NCI-H1417 treated with DMSO at 0.1 percent for 48 hours (cell line): ENCODE results near the gene CEP72.
"Not testable (repeated sequence)": the region's sequence is repeated elsewhere in the genome, so short reads cannot be mapped to it uniquely, and the experiment has no call there.

ENCODE experiments used
- DNase-seq: peaks from one replicate; lab custom pipeline; 2025; lab: John Stamatoyannopoulos, UW

CEP72 gene

DNA sequence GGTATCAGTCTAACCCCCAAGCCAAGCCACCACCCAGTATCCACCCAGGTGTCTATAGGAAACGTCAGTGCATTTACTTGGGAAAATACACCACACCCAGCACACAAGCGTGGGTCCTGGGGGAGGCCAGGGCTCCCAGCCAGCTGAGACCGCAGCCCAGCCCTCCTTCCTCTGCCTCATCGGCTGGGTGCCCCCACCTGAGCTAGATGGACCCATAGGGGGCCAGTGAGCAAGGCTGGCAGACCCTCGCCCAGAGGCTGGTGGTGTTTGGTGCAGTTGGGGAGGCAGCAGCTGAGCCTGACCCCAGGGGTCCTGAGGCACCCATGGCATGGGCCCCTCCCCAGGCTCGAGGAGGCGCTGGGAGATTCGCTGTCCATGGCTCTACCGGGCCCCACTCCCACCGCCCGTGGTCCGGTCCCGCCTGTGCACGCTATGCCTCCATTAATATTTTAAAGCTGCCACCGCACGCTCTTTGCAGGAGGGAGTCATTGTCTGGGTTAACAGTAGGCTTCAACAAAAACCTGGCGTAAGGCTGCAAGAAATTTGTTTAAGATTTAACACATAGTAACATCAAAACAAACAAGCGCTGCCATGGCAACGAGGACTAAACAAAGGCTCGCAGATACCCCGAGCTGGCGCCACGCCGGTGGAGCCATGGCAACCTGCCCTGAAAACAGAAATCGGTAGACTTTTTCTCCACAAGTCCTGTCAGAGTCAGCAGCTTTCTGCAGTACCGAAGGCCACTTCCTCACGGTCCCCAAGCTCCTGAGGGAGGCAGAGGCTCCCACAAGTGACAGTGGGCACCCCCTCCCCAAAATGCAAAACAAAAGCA, 60.4 kb downstream of the CEP72 start:
- DNase-seq = peak; percentile 83

DNA sequence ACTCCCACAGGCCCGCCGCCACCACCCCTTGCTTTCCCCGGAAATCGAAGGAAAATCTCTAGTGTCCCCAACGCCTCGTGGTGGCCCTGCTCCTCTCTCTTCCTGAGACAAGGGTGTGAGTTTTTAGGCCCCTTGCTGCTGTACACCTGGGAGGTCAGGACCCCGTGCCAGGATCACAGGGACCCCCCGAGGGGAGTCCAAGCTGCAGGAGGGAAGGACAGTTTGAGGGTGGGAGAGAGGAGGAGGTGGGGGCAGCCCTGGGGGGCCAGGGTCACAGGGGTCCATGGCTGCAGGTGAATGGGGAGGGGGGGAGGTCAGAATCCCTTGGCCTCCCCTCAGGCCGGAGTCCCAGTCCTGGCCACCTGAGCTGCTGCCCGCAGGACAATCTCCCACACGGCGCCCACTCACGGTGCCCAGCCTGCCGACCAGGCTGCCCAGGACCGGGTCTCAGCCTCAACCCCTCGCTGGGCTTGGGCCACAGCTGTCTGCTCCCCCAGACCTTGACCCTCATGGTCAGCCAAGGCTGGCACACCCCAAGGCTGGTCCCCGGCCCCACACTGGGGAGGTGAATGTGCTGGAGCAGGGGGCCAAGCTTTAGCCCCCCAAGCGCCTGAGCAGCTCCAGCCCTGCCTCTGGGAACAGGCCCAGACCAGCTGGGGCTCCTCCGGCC, 61.2 kb downstream of the CEP72 start:
- no peak for DNase-seq

DNA sequence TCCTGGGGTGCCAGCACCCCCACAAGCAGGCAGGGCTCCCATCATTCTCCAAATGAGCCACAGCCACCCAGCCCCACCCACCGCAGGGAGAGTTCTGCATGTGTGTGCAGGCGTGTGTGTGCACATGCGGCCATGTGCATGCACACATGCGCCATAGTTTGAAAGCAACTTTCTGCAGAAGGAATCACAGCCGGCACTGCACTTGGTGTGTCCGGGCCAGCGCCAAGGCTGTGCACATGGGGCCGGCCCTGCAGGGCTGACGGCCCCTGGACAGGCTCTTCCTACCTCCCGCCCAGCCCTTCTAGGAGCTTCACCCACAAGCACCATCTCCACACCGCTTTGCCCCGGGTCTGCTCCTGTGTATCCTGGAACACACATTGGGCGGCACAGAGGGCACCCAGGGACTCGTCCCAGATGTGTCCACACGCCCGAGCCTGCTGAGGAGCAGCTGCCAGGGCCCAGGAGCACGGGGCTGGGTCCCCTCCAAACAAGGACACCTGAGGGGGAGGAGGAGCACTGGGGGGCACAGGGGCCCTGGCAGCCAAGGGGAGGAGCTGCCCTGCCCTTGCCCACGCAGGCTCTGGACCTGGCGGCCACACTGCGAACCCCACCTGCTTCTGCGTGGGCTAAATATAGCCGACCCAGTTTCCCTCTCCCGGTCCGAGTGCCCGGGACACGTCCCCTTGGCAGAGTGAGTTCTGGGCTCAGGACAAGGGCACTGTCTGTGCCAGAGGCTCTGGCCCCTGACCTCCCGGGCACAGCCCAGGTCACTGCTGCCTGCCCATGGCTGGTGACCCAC, 61.9 kb downstream of the CEP72 start:
- DNase-seq = no peak

DNA sequence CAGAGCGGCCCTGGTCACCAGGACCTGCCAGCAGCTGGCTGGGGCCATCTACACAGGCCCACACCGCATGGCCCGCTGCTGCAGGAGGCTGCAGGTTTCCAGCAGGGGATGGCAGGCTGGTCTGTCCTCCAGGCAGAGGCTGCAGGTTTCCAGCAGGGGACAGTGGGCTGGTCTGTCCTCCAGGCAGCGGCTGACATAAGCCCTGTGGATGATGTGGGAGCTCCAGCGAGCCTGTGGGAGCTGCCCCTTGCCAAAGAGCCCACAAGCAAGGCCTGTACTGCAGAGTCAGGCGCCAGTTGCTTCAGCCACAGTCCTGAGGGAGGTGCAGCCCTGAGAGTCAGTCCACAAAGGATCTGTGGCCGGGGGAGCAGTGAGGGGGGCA, 62.5 kb downstream of the CEP72 start:
- no peak for DNase-seq

DNA sequence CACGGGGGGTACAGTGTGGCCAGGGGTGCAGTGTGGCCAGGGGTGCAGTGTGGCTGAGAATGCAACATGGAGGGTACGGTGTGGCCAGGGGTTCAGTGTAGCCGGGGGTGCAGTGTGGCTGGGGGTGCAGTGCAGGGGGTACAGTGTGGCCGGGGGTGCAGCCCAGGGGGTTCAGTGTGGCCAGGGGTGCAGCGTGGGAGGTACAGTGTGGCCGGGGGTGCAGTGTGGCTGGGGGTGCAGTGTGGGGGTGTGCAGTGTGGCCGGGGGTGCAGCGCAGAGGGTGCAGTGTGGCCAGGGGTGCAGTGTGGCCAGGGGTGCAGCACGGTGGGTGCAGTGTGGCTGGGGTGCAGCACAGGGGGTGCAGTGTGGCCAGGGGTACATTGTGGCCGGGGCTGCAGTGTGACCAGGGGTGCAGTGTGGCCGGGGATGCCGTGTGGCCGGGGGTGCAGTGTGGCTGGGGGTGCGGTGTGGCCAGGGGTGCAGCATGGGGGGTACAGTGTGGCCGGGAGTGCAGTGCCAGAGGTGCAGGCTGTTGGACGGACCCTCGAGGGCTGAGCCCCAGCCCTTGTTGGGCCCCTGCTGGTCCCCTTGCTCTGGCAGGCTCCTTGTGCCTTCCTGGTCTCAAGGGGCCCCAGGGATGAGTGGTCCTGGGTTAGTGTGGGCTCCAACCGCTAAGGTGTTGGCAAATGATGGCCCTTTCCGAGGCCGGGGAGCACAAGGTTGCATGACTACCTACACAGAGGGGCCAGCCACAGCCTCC, 63.2 kb downstream of the CEP72 start:
- no peak for DNase-seq

DNA sequence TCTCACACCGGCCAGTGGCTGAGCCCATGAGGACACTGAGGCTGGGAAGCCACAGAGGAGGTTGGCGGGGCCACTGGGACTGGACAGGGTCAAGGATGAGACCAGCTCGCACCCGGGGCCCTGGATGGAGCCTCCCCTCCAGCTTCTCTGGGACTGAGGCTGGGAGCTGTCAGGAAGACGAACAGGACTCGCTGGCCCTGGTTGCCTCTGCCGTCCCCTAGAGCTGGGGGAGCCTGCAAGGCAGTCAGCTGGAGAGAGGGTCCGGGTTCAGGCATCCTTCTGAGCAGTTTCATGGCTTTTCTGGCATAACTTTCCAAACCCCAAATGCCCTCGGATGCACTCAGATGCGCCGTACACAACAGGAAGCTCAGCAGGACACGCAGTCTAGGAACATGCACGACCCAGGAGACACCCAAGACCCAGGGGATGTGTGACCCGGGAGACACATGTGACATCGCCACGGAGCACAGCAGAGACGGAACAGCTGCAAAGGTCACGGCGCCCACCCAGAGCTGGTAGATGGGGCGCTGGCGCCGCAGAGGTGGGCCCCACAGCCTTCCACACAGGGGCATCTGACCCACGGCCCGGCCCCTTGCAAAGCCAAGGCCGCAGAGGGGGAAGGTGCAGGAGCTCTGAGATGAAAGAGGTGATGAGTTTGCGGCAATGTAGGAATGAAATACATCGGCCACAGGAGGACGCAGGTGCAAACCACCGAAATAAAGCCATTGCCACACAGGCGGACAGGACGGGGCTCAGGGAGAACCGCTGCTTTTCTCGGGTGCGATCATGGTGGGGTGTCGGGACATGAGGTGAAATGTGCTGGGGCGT, 63.9 kb downstream of the CEP72 start:
- DNase-seq = no peak

DNA sequence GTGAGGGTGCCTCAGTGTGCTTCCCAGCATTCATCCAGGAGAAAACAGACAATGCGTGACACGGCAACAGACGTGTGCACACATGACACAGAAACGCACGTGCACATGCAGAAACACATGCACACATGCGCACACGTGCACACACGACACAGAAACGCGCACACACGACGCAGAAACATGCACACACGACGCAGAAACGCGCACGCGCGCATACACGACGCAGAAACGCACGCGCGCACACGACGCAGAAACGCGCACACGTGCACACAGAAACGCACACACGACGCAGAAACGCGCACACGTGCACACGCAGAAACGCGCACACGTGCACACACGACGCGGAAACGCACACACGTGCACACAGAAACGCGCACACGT, 64.5 kb downstream of the CEP72 start:
- DNase-seq = no peak

DNA sequence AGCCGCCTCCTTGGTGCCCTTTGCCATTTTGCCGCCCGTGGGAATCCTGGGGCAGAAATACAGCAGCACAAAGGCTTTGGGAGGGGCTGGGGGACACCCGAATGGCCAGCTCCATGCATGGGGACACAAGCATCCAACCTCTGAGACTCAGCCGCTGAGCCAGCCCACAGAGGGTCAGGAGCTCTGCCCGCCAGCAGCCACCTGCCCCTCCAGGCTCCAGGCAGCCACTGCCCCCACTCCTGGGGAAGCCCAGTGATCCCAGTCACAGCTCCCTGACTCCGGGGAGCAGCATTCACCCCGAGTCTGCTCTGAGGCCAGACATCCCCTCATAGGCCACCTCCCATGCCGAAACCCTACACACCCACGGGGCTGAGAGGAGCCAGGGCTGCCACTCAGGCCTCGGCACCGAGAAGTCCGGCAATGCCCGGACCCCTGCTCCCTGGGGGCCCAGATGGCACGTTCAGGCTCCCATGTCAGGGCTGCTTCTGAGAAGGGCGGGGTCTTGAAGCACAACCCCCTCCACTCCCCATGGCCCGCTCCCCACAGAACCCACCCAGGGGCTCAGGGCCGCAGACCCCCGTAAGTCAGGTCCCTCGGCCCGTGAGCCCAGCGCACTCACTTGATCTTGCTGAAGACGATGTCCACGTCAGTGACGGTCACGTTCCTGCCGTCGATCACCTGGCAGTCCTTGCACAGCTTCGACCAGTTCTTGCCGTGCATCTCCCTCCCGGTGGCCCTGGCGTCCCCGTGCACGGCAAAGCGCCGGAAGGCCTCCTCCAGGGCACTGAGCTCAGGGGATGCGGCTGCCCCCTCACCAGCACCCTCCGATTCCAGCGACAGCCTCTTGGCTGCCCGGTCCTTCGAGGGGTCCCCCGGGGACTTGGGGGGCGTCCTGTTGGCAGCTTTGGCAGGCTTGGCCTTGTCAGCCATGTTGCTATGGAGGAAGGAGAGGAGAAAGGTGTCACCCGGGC, 65.3 kb downstream of the CEP72 start:
- DNase-seq = no peak

DNA sequence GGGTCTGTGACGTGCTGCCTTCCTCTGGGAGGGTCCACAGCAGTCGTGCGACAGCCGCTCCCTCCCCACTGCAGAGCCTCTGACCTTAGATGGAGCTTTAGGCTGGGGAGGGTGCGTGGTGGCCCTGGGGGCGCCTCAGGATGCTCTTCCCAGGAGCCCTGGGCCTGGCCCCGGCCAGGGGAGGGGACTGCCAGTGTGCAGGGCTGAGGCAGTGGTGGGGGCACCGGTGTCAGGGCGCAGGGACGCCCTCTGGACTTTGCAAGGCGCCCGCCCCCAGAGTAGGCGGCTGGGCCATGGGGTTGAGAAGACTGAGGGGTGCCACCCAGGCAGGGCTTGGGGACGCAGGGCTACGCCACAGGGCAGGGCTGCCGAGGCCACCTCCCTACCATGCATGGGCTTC, 66.4 kb downstream of the CEP72 start:
- not testable (repeated sequence) for DNase-seq

DNA sequence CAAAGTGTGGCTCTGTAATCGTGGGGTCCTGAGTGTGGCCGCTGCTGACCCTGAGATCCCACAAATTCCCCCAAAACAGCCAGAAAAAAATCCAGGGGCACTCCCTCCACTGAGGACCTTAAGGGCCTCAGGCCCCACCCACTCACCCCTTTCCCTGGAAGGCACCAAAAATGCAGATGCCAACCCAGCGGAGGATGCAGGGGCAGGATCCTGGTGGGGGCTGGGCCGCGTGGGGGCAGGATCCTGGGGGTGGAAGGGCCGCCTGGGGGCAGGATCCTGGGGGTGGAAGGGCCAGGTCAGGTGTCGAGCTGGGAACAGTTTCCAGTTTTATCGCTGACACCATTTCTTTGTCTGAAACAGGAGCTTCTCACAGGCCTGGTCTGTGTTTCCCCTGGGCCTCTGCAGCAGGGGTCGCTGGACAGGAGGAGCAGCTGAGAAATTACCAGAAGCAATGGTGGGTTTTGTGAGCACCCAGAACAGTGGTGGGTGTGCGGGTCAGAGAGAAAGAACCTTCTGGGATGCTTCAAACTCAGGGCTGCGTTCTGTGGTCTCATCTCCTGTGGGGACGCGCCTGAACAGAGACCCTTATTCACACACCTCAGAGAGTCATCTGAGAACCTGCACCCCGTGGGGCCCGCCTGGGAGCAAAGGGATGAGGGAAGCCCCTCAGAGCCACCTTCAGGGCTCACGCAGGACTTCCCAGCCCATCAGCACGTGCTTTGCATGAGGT, 67.2 kb downstream of the CEP72 start:
- not testable (repeated sequence) for DNase-seq

DNA sequence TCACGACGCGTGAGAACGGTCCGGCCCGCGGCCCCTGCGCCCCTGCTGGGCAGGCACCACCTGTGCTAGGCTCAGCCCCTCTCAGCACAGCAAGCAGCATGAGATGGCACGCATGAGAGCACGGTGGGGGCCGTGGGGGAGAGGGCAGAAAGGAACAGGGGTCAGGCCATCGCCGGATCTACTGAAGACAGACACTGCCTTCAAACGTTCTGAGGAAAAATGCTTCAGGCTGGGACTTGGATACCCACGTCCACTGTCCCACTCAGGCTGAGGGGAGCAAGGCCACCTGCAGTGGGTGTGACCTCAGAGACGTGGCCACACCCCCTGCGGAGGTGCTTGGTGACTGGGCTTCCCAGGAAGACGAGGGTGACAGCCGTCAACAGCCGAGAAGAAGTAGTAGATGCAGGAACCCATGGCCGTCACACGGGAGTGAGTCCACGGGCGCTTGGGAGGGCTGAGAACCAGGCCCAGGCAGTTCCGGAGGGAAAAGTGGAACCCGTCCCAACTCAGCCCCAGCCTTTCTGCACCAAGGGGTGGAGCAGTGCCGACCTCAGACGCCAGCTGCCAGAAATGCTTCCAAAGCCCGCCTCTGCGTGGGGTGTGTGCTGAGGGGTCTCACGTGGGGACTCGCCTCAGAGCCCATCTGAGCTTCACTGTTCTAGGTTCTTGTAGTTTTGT, 68.1 kb downstream of the CEP72 start:
- not testable (repeated sequence) for DNase-seq

DNA sequence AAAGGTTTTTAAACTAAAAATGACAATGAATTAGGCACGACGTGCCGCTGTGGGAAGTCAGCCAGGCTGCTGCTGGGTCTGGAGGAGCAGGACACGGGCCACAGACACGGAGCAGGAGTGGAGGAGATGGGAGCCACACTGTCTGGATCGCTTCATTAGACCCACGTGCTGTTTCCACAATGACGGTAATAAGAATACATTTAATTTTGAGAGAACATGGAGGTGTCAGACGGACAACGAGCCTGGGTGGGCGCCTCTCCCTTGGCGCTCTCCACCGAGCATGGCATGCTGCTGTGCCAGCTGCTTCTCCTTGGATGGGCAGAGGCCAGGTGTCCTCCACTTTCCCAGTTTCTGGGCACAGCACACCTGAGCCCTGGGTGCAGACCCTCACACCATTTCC, 68.7 kb downstream of the CEP72 start:
- DNase-seq = not testable (repeated sequence)

DNA sequence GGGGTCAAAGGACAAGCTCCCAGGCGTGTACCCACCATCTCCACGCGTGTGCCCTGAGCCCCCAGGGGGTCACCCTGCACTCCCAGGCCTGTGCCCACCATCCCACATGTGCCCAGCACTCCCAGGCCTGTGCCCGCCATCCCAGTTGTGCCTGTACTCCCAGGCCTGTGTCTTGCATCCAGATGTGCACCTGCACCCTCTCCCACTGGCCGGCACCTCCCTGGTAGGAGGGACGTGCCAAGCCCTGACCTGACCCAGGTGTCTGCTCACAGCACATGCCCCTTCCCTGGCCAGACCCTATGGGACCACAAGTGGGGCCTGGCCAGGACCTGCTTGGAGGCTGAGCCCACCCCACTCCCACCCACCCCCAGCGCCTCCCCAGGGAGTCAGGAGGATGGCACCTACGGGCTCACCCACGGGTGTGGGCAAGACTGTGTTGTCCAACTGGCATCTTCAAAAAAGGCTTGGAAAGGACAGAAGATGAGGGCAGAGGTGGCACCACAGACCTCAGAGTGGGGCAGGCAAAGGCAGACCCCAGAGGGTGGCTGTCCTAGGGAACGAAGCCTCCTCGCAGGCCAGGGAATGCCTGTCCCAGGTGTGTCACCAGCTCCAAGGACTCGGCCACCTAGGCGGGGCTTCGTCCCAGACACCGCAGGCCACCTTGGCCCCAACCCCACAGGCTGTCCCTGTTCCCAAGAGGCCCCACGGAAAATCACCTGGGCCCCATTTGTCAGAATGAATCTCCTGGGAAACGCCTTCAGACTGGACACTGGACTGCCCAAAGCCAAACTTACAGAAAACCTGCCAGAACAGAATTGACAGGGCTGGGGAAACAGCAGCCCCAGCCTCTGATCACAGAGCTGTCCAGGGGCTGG, 69.4 kb downstream of the CEP72 start:
- not testable (repeated sequence) for DNase-seq

DNA sequence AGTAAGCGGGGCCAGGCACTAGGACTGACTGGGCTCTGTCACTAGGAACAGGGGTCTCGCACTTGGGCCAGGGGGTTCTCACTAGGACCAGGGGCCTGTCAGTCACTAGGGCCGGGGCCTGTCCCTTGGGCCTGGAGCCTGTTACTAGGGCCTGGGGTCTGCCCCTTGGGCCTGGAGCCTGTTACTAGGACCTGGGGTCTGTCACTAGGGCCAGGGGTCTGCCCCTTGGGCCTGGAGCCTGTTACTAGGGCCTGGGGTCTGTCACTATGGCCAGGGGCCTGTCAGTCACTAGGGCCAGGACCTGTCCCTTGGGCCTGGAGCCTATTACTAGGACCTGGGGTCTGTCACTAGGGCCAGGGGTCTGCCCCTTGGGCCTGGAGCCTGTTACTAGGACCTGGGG, 70.1 kb downstream of the CEP72 start:
- not testable (repeated sequence) for DNase-seq

DNA sequence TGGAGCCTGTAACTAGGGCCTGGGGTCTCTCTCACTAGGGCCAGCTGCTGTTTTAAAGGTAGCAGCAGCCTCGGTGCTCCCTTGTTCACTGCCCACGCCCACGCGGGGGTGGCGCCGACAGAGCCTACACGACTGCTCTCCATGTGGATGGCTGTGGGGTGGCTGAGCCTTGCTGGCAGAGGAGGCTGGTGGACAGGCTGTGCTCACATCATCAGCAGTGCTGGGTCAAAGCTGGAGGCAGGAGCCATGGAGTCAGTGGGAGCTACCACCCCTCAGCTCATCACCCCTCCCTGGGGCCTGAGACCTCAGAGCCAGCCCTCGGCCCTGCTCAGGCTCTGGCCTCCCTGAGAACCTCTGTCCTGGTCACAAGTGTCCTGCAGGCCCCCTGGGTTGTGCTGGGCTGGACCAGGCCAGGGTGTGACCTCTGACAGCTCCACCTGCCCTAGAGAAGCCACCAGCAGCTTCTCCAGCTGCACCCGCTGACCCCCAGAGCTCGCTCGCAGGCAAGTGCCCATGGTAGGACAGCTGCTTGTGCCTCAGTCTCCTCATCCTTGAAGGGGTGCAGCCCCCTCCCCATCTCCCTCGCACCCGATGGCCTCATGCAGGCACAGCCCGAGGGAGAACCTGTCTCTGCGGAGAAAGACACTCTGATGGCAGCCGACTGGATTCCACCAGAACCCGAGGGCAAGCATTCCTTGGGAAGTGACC, 70.7 kb downstream of the CEP72 start:
- DNase-seq = not testable (repeated sequence)

DNA sequence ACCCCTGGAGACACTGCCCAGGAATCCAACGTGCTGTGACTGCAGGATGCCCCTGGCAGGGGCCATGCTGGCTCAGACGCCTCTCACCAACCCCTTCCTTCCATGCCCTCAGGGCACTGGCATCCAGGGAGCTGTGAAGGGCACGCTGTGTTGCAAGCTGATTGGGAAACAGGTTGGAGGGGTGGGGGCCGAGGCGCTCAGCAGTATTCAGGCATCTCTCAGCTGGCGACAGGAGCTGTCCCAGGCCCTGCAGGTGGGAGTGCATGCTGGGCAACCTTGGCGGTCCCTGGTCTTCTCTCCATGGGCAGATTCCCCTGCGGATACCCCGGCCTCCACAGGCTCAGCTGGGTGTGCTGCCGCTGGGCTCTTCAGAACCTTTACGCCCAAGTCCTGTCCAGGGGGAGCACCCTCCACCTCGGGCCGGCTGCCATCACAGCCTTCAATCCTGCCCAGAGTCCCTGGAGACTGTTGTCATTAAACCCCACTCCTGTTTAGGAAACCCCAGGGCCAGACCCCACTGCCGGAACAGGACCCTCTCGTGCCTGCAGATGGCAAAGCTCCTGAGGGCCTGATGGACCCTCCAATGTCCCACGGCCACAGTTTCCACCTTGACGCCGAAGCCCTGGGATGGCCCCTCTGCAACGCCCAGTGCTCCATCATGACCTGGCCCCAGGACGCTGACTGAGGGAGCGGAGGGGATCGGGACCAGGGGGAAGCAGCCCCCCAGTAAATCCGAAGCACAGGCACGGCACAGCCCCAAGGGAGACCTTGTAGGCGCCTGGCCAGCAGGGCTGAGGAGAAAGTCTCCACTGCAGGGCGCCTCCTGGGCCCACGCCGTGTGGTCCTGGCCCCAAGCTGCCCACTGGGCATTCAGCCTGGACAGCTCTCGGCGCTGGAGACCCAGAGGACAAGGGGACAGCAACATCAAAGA, 71.7 kb downstream of the CEP72 start:
- DNase-seq = no peak
